Progenitor cell of endocrine pancreas (in vitro differentiated cells): ENCODE measurements around the gene RHOBTB1. TPM values are rescaled to one million over a fixed set of nuclear protein-coding genes. Genes with fewer than 3 reads are reported as not detected.

Experiments used
- DNase-seq: peaks from one replicate; pipeline ENCODE4 v3.0.0; 2021; ENCODE audit warnings: low spot score; ENCODE audit not compliant: unreplicated experiment
- H3K27ac Mint-ChIP-seq: 2 replicates; pipeline ENCODE4 v1.8.0; 2021; ENCODE audit warnings: mild to moderate bottlenecking, moderate library complexity, mixed read lengths
- H3K27me3 Mint-ChIP-seq: 2 replicates; pipeline ENCODE4 v1.8.0; 2021; ENCODE audit warnings: mixed read lengths
- H3K36me3 Mint-ChIP-seq: 2 replicates; pipeline ENCODE4 v1.8.0; 2022; ENCODE audit warnings: mixed read lengths; ENCODE audit not compliant: insufficient read depth
- H3K4me1 Mint-ChIP-seq: 2 replicates; pipeline ENCODE4 v1.8.0; 2021; ENCODE audit warnings: low read depth, mixed read lengths
- H3K4me3 Mint-ChIP-seq: 2 replicates; pipeline ENCODE4 v1.8.0; 2021; ENCODE audit warnings: low read depth, mild to moderate bottlenecking, moderate library complexity, mixed read lengths
- H3K9me3 Mint-ChIP-seq: 2 replicates; pipeline ENCODE4 v1.8.0; 2021; ENCODE audit warnings: low read depth, mixed read lengths
- total RNA-seq: library from RNA; stranded (reverse); gene quantifications from 2 replicates; pipeline ENCODE4 v1.2.1, GENCODE V29; 2021
- TF ChIP-seq, protein P1 (sequence below): fragments of 200-600 bp; sonication (generic); IDR thresholded peaks from one replicate; pipeline ENCODE4 v1.5.0; 2021; ENCODE audit warnings: antibody characterized with exemption, mild to moderate bottlenecking; ENCODE audit not compliant: unreplicated experiment

Gene RHOBTB1
- total RNA-seq, 1 donor from 2014 or later = 21.7 TPM

DNA sequence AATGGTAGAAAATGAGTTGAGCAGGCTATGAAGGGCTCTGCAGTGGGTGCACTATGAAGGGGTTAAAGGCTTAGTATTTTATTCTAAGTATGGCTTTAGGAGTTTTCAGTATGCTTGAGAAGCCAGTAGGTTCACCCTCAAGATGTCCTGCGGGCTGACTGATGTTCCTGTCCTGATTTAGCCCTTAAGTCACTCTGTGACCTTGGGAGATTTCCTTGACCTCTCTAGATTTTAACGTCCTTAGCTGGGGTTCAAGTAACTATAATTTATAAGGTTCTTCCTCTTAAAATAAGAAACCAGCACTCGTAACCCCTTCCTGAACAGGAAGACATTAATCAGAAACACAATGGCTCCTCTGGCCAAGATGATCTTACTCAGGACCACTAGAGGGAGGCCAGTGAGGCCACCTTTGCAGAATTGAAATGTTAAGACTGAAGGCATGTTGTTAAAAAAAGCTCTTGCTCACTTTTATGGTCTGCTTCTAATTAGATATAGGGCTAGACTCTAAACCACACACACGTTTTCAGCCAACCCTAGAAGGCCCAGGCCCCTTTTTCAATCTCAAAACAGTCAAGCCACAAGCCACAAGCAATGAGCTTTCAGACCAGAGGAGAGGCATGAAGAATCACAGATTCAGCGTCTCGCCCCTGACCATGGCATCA, 123.8 kb downstream of the RHOBTB1 start:
- Mint-ChIP-seq H3K9me3 (no peaks in the 10 kb centered on the region), H3K36me3 (no peaks in the 10 kb centered on the region)
- DNase-seq = no peak

More for the DNA sequence above, 123.8 kb downstream of the RHOBTB1 start:
- Mint-ChIP-seq H3K27me3 (peaks cover 5% of the 10 kb centered on the region), H3K4me3 (no peak overlapping the region), H3K4me1 (peaks cover 2% of the 10 kb centered on the region), H3K27ac (no peak overlapping the region)
- TF ChIP-seq, protein P1, sequence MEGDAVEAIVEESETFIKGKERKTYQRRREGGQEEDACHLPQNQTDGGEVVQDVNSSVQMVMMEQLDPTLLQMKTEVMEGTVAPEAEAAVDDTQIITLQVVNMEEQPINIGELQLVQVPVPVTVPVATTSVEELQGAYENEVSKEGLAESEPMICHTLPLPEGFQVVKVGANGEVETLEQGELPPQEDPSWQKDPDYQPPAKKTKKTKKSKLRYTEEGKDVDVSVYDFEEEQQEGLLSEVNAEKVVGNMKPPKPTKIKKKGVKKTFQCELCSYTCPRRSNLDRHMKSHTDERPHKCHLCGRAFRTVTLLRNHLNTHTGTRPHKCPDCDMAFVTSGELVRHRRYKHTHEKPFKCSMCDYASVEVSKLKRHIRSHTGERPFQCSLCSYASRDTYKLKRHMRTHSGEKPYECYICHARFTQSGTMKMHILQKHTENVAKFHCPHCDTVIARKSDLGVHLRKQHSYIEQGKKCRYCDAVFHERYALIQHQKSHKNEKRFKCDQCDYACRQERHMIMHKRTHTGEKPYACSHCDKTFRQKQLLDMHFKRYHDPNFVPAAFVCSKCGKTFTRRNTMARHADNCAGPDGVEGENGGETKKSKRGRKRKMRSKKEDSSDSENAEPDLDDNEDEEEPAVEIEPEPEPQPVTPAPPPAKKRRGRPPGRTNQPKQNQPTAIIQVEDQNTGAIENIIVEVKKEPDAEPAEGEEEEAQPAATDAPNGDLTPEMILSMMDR = peak; percentile 38

Other genes with a start within 250 kb of the RHOBTB1 start
- 38.2 and 39.2 TPM in 2 replicates for gene CDK1, start 165.7 kb downstream of the RHOBTB1 start, total RNA-seq